ENCODE measurements around the gene CPNE4. TPM values are rescaled to one million over a fixed set of nuclear protein-coding genes. Genes with fewer than 3 reads are reported as not detected.

Gene CPNE4
- total and polyA plus RNA-seq, 9 of the 15 experiments (the other 6 are each of a cell fraction or from before 2014, with no cell fraction given), result not detected

- no peak for TF ChIP-seq MAFG (tag; conservative IDR thresholded peaks at IDR 0.05)
These were observed 279.4 kb downstream of the CPNE4 start (continued) for GRCh38 chr3:131755380-131755779.

DNA sequence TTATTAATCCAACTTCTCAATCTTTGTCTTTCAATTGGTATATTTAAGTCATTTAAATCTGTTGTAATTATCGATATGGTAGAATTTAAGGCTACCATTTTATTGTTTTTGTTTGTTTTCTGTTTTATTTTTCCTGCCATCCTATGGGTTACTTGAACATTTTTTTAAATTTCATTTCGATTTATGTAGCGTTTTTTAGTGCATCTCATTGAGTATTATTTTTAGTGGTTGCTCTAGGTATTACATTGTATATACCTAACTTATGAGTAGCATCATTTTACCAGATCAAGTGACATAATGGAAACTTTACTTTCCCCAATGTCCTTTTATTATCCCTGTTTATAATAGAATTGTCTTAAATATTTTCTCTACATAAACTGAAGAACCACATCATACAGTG is 284.6 kb downstream of the CPNE4 start:
- no peaks in the 10 kb centered on the region for H3K27me3 ChIP-seq (ENCODE audit: control insufficient read depth in 2 of 2, insufficient read depth in 2 of 2, low read length in 2 of 2)
- H2AFZ ChIP-seq (ENCODE audit: low read depth, low read length), result no peak overlapping the region
- no peaks in the 10 kb centered on the region for H3K79me2 ChIP-seq (ENCODE audit: control insufficient read depth, insufficient read depth, low read length)
- no peaks in the 10 kb centered on the region for H3K9me3 ChIP-seq (replicated peaks; ENCODE audit: control insufficient read depth, insufficient read depth, low read depth, low read length)
- in situ Hi-C loops (cut with MboI) (no loop called here), intact Hi-C loops (cut with micrococcal nuclease) (no loop called here)
- WGBS (ENCODE audit: insufficient coverage, low coverage, missing lambda C conversion rate), result 2% methylated on average over 3 of the region's 3 CpGs
- ATAC-seq, result no peak
- FAIRE-seq, result no peak
- no peaks in the 10 kb centered on the region for H3K36me3 ChIP-seq (ENCODE audit: control insufficient read depth, insufficient read depth, low read length)
- H3K9me1 ChIP-seq (ENCODE audit: control insufficient read depth, insufficient read depth, low read length), result no peaks in the 10 kb centered on the region
- TF ChIP-seq PTBP1 (IDR thresholded peaks at IDR 0.05; ENCODE audit: low read depth, low read length), result no peak
- no peak for TF ChIP-seq GABPB1 (CRISPR knock-in tag; IDR thresholded peaks at IDR 0.05)
- TF ChIP-seq NUFIP1 (IDR thresholded peaks at IDR 0.05; ENCODE audit: partially characterized antibody), result no peak
- TF ChIP-seq CHD4 (IDR thresholded peaks at IDR 0.05; ENCODE audit: insufficient read depth, insufficient replicate concordance, low read depth, low read length, poor library complexity, severe bottlenecking), result no peak
- TF ChIP-seq PHB2 (IDR thresholded peaks at IDR 0.05; ENCODE audit: low read depth), result no peak
- TF ChIP-seq CEBPB (tag; IDR thresholded peaks at IDR 0.05), result no peak
- no peak for TF ChIP-seq RBM25 (IDR thresholded peaks at IDR 0.05; ENCODE audit: low read depth, low read length, severe bottlenecking)
- no peak for TF ChIP-seq ZNF695 (CRISPR knock-in tag; IDR thresholded peaks at IDR 0.05)
- TF ChIP-seq ZBTB11 (CRISPR knock-in tag; IDR thresholded peaks at IDR 0.05), result no peak
- no peak for TF ChIP-seq THRAP3 (IDR thresholded peaks at IDR 0.05; ENCODE audit: borderline replicate concordance)
- ChIA-PET CTCF (ENCODE audit: low intra/inter-chr PET ratio) (no interaction called here), POLR2A (no interaction called here)
- no TSS peak for BruUV-seq (replicated peaks)
- H3K27ac ChIP-seq (ENCODE audit: extremely low read depth, low read depth, low read length), result no peak overlapping the region
- no peaks in the 10 kb centered on the region for H4K20me1 ChIP-seq (replicated peaks; ENCODE audit: control insufficient read depth, insufficient read depth, low read length)
- no peak overlapping the region for H3K4me3 ChIP-seq
- no peaks in the 10 kb centered on the region for H3K4me1 ChIP-seq (replicated peaks in 1 of 2; ENCODE audit: control insufficient read depth in 2 of 2, insufficient read depth in 2 of 2, low read length in 2 of 2)
- no peak overlapping the region for H3K4me2 ChIP-seq (ENCODE audit: insufficient read depth, low read length)
- no peak overlapping the region for H3K9ac ChIP-seq (ENCODE audit: insufficient read depth in 1 of 2, low read depth in 2 of 2, low read length in 2 of 2)
- DNase-seq (ENCODE audit: extremely low read depth in 1 of 4, low spot score in 3 of 4), result no peak

Data from K562 (cell line).